Endothelial cell of umbilical vein (primary cell): Measurements from ENCODE around the gene DIS3L2.
"Not testable (repeated sequence)": the region's sequence is repeated elsewhere in the genome, so short reads cannot be mapped to it uniquely, and the experiment has no call there.

Experiments used
- MYC ChIP-seq: IDR thresholded peaks from one replicate; pipeline ENCODE4 v1.6.1; 2011; ENCODE audit warnings: mild to moderate bottlenecking, low read depth, low read length
- POLR2A ChIP-seq: IDR thresholded peaks from 2 replicates; pipeline ENCODE4 v1.6.1; 2012; ENCODE audit warnings: low read depth, mild to moderate bottlenecking, control low read depth, low read length
- TF ChIP-seq, protein P1 (sequence below), 2 donors: IDR thresholded peaks; 1 replicate in 1 of 2; 2 replicates in 1 of 2; pipeline ENCODE4 v1.5.1; 2011; ENCODE audit warnings: low read length in 2 of 2, mild to moderate bottlenecking in 2 of 2, moderate library complexity in 2 of 2, control low read depth in 1 of 2, inconsistent platforms in 1 of 2, low read depth in 1 of 2; ENCODE audit not compliant: insufficient read depth in 1 of 2; ENCODE audit errors: extremely low read depth in 1 of 2
- TF ChIP-seq, protein P2 (sequence below): IDR thresholded peaks from 2 replicates; pipeline ENCODE4 v1.6.1; 2011; ENCODE audit not compliant: insufficient read depth, insufficient read length

DNA sequence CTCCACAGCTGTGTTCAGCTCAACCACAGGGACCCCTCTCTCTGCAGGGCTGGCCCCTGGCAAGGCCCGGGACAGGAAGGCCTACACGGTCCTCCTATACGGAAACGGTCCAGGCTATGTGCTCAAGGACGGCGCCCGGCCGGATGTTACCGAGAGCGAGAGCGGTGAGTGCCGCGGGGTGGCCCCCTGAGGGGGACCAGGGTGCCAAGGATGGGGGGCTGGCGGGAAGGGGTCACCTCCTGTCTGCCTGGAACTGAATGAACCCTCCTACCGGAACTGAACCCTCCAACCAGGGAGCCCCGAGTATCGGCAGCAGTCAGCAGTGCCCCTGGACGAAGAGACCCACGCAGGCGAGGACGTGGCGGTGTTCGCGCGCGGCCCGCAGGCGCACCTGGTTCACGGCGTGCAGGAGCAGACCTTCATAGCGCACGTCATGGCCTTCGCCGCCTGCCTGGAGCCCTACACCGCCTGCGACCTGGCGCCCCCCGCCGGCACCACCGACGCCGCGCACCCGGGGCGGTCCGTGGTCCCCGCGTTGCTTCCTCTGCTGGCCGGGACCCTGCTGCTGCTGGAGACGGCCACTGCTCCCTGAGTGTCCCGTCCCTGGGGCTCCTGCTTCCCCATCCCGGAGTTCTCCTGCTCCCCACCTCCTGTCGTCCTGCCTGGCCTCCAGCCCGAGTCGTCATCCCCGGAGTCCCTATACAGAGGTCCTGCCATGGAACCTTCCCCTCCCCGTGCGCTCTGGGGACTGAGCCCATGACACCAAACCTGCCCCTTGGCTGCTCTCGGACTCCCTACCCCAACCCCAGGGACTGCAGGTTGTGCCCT is 419.9 kb downstream of the DIS3L2 start:
- TF ChIP-seq, protein P1, sequence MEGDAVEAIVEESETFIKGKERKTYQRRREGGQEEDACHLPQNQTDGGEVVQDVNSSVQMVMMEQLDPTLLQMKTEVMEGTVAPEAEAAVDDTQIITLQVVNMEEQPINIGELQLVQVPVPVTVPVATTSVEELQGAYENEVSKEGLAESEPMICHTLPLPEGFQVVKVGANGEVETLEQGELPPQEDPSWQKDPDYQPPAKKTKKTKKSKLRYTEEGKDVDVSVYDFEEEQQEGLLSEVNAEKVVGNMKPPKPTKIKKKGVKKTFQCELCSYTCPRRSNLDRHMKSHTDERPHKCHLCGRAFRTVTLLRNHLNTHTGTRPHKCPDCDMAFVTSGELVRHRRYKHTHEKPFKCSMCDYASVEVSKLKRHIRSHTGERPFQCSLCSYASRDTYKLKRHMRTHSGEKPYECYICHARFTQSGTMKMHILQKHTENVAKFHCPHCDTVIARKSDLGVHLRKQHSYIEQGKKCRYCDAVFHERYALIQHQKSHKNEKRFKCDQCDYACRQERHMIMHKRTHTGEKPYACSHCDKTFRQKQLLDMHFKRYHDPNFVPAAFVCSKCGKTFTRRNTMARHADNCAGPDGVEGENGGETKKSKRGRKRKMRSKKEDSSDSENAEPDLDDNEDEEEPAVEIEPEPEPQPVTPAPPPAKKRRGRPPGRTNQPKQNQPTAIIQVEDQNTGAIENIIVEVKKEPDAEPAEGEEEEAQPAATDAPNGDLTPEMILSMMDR (IDR thresholded peaks at IDR 0.05; ENCODE audit: extremely low read depth in 1 of 2, insufficient read depth in 1 of 2, low read depth in 1 of 2, low read length in 2 of 2) = not testable (repeated sequence)
- TF ChIP-seq, protein P2, sequence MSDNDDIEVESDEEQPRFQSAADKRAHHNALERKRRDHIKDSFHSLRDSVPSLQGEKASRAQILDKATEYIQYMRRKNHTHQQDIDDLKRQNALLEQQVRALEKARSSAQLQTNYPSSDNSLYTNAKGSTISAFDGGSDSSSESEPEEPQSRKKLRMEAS = not testable (repeated sequence)
- TF ChIP-seq POLR2A, MYC: not testable (repeated sequence)
